ENCODE data around the gene LMAN2L. TPM values are rescaled to one million over a fixed set of nuclear protein-coding genes. Genes with fewer than 3 reads are reported as not detected.

LMAN2L gene
- total RNA-seq, 1 experiment from 2014 or later, result 17.6 TPM

- Histone ChIP-seq H4K5ac (ENCODE audit: insufficient read length, low read depth, low read length) (no peak overlapping the region), H3K4ac (ENCODE audit: low read depth, low read length) (no peak overlapping the region), H3K56ac (ENCODE audit: insufficient read length, low read depth, low read length) (no peak overlapping the region), H2BK120ac (ENCODE audit: low read depth, low read length, poor library complexity, severe bottlenecking) (no peak overlapping the region), H3K27ac (ENCODE audit: insufficient read length, low read depth, low read length) (no peak overlapping the region), H3K23ac (ENCODE audit: insufficient read length, low read depth, low read length) (no peak overlapping the region), H3K9me3 (ENCODE audit: control insufficient read depth, low read depth, low read length) (no peaks in the 10 kb centered on the region), H4K91ac (ENCODE audit: insufficient read length, low read depth, low read length) (no peak overlapping the region), H4K20me1 (ENCODE audit: control insufficient read depth, insufficient read depth, insufficient read length) (no peaks in the 10 kb centered on the region), H3K4me2 (ENCODE audit: insufficient read depth, insufficient read length, low read length) (no peak overlapping the region), H2AK5ac (ENCODE audit: insufficient read length, low read length) (no peak overlapping the region), H3T11ph (ENCODE audit: low read length) (no peak overlapping the region), H2AFZ (ENCODE audit: low read length) (no peak overlapping the region), H3K14ac (ENCODE audit: insufficient read depth, low read length) (no peak overlapping the region), H3K4me1 (ENCODE audit: insufficient read depth, low read length) (no peaks in the 10 kb centered on the region), H3K79me1 (ENCODE audit: insufficient read depth, low read depth, low read length, poor library complexity, severe bottlenecking) (no peaks in the 10 kb centered on the region), H4K8ac (replicated peaks; ENCODE audit: insufficient read length, low read depth, low read length) (no peak overlapping the region), H3K9ac (ENCODE audit: extremely low read depth, insufficient read length, low read length) (no peak overlapping the region), H2BK5ac (ENCODE audit: insufficient read length, low read length) (peak overlapping the region; percentile 12), H2BK12ac (ENCODE audit: insufficient read length, low read depth, low read length) (no peak overlapping the region), H3K27me3 (ENCODE audit: insufficient read depth, low read length) (no peaks in the 10 kb centered on the region), H3K23me2 (ENCODE audit: insufficient read length, low read depth, low read length, poor library complexity, severe bottlenecking) (no peaks in the 10 kb centered on the region), H3K79me2 (ENCODE audit: insufficient read depth, low read length) (no peaks in the 10 kb centered on the region), H3K18ac (ENCODE audit: insufficient read length, low read depth, low read length) (no peak overlapping the region), H2BK20ac (ENCODE audit: low read depth, low read length, poor library complexity, severe bottlenecking) (no peak overlapping the region), H2BK15ac (ENCODE audit: low read depth, low read length) (no peak overlapping the region)
- peaks cover 4 to 15% of the 10 kb centered on the region in 2 experiments; a peak in 4 of 5 replicates for H3K9me3 Mint-ChIP-seq
- no peaks in the 10 kb centered on the region; the same call in 1 of the 2 replicates for H3K27me3 Mint-ChIP-seq (ENCODE audit: low read depth)
- no CpG with 5 or more reads among the region's 5 CpGs for WGBS (ENCODE audit: extremely low coverage, insufficient read length, low lambda C conversion rate)
- peaks cover 0 to 2% (median 1%) of the 10 kb centered on the region in 3 experiments; a peak in 2 of 7 replicates for H3K36me3 Mint-ChIP-seq (ENCODE audit: insufficient read depth in 1 of 3, low read depth in 3 of 3)
- H3K4me3 Mint-ChIP-seq, result peak overlapping the region in 1 of 2 experiments; percentile 42; a peak in 1 of 5 replicates
- no peaks in the 10 kb centered on the region for H3K4me1 Mint-ChIP-seq
- no peak for DNase-seq
- peak overlapping the region in 2 of 3 experiments; percentile 37 to 86; a peak in 2 of 7 replicates for H3K27ac Mint-ChIP-seq
- TF ChIP-seq CTCF (conservative IDR thresholded peaks at IDR 0.05), result no peak
Observed at GRCh38 chr2:96663177-96663576, 76.7 kb downstream of the LMAN2L start.

Data from H9 (cell line).